H1 (cell line): ENCODE results near the gene ANGPTL2. TPM values are rescaled to one million over a fixed set of nuclear protein-coding genes. Genes with fewer than 3 reads are reported as not detected.

Experiments
- CTCF ChIA-PET: fragments of 300-600 bp; sonication (Branson Sonifier 250); formaldehyde crosslinking; loops from one replicate; lab custom pipeline; 2021; ENCODE audit not compliant: partially characterized antibody; lab: Charles Lee
- POLR2A ChIA-PET: fragments of 300-600 bp; sonication (Branson Sonifier 250); formaldehyde crosslinking; loops from one replicate; lab custom pipeline; 2021; ENCODE audit warnings: inconsistent platforms; ENCODE audit not compliant: partially characterized antibody; lab: Charles Lee
- DNase-seq, 2 experiments: peaks; one replicate each; pipeline versions ENCODE4 v3.0.0 to v3.0.0-alpha.2; 2010 to 2022; ENCODE audit warnings: low spot score in 2 of 2, low read depth in 1 of 2, mixed read lengths in 1 of 2
- FAIRE-seq: peaks from 2 replicates; lab custom pipeline; 2011; peaks lifted over from hg19 to GRCh38; lab: Jason Lieb, UNC
- H2AFZ ChIP-seq: 2 replicates; pipeline ENCODE4 v1.8.1; 2012; ENCODE audit warnings: low read length, inconsistent platforms
- H2AK5ac ChIP-seq: 2 replicates; pipeline ENCODE4 v1.6.1; 2013; ENCODE audit warnings: low read depth, low read length
- H2BK120ac ChIP-seq: replicated peaks from 2 replicates; pipeline ENCODE3; 2013; ENCODE audit warnings: low read depth, low read length, inconsistent platforms
- H2BK12ac ChIP-seq: 2 replicates; pipeline ENCODE4 v1.6.1; 2013; ENCODE audit warnings: low read depth, low read length
- H2BK15ac ChIP-seq: 2 replicates; pipeline ENCODE4 v1.6.1; 2013; ENCODE audit warnings: low read length
- H2BK20ac ChIP-seq: 2 replicates; pipeline ENCODE4 v1.6.1; 2013; ENCODE audit warnings: low read length
- H2BK5ac ChIP-seq: 2 replicates; pipeline ENCODE4 v1.6.1; 2013; ENCODE audit warnings: low read depth, low read length
- H3K14ac ChIP-seq: 2 replicates; pipeline ENCODE4 v1.6.1; 2013; ENCODE audit warnings: inconsistent platforms; ENCODE audit not compliant: insufficient read length
- H3K18ac ChIP-seq: 2 replicates; pipeline ENCODE4 v1.6.1; 2013; ENCODE audit warnings: low read length; ENCODE audit errors: extremely low read depth
- H3K23ac ChIP-seq: 2 replicates; pipeline ENCODE4 v1.6.1; 2013; ENCODE audit warnings: inconsistent platforms; ENCODE audit not compliant: insufficient read length
- H3K23me2 ChIP-seq: 2 replicates; pipeline ENCODE4 v1.6.1; 2013; ENCODE audit warnings: low read depth, low read length
- H3K27ac ChIP-seq: 2 replicates; pipeline ENCODE4 v1.6.1; 2011; ENCODE audit warnings: low read depth, low read length, inconsistent platforms
- H3K27me3 ChIP-seq, 4 experiments: replicated peaks in 1 of 4; 1 replicate in 1 of 4; 2 replicates in 3 of 4; pipeline versions ENCODE4 v1.6.1 to v1.8.1; 2011 to 2013; ENCODE audit warnings: low read length in 3 of 4, mild to moderate bottlenecking in 3 of 4, inconsistent platforms in 2 of 4, mixed read lengths in 2 of 4, moderate library complexity in 1 of 4; ENCODE audit not compliant: control insufficient read depth in 3 of 4, insufficient read depth in 3 of 4; ENCODE audit errors: extremely low read depth in 1 of 4
- H3K36me3 ChIP-seq, 4 experiments: 2 replicates each; pipeline versions ENCODE4 v1.6.1 to v1.8.1; 2011 to 2013; ENCODE audit warnings: mild to moderate bottlenecking in 4 of 4, low read length in 3 of 4, moderate library complexity in 2 of 4, control low read depth in 1 of 4, inconsistent platforms in 1 of 4; ENCODE audit not compliant: insufficient read depth in 4 of 4, control insufficient read depth in 2 of 4
- H3K4ac ChIP-seq: replicated peaks from 2 replicates; pipeline ENCODE3; 2013; ENCODE audit warnings: low read length, low read depth, mixed read lengths, inconsistent platforms; ENCODE audit not compliant: insufficient read length
- H3K4me1 ChIP-seq, 4 experiments: replicated peaks in 1 of 4; 1 replicate in 1 of 4; 2 replicates in 3 of 4; pipeline versions ENCODE4 v1.6.1 to v1.8.1; 2011 to 2013; ENCODE audit warnings: low read length in 3 of 4, inconsistent platforms in 2 of 4, mixed read lengths in 1 of 4; ENCODE audit not compliant: insufficient read depth in 4 of 4, control insufficient read depth in 3 of 4
- H3K4me2 ChIP-seq, 2 experiments: 2 replicates each; pipeline versions ENCODE4 v1.6.1 to v1.8.1; 2011 to 2013; ENCODE audit warnings: low read depth in 2 of 2, low read length in 2 of 2, control low read depth in 1 of 2, inconsistent platforms in 1 of 2, mild to moderate bottlenecking in 1 of 2; ENCODE audit not compliant: insufficient read depth in 1 of 2
- H3K4me3 ChIP-seq, 4 experiments: fragments of 200-600, 300-600 bp in 1 of 4; sonication (generic), shearing (Covaris generic), sonication (Bioruptor Twin) in 1 of 4; 2 replicates each; pipeline versions ENCODE4 v1.5.1 to v1.8.1; 2011 to 2016; ENCODE audit warnings: low read length in 4 of 4, low read depth in 3 of 4, control low read depth in 2 of 4, inconsistent platforms in 2 of 4, mild to moderate bottlenecking in 2 of 4, mixed read lengths in 1 of 4, moderate library complexity in 1 of 4; ENCODE audit not compliant: insufficient read depth in 2 of 4; ENCODE audit errors: extremely low read depth in 1 of 4
- H3K56ac ChIP-seq: replicated peaks from 2 replicates; pipeline ENCODE3; 2013; ENCODE audit warnings: low read depth, mild to moderate bottlenecking, mixed read lengths, low read length, inconsistent platforms; ENCODE audit not compliant: insufficient read length
- H3K79me1 ChIP-seq: 2 replicates; pipeline ENCODE4 v1.6.1; 2013; ENCODE audit warnings: low read depth, low read length, control low read depth
- H3K79me2 ChIP-seq, 2 experiments: 2 replicates each; pipeline versions ENCODE4 v1.6.1 to v1.8.1; 2012 to 2013; ENCODE audit warnings: low read length in 2 of 2, mild to moderate bottlenecking in 2 of 2, inconsistent platforms in 1 of 2; ENCODE audit not compliant: insufficient read depth in 2 of 2, control insufficient read depth in 1 of 2
- H3K9ac ChIP-seq, 4 experiments: replicated peaks in 1 of 4; 1 replicate in 1 of 4; 2 replicates in 3 of 4; pipeline versions ENCODE4 v1.6.1 to v1.8.1; 2011 to 2013; ENCODE audit warnings: low read depth in 3 of 4, low read length in 3 of 4, control low read depth in 2 of 4, mild to moderate bottlenecking in 2 of 4, moderate library complexity in 2 of 4, inconsistent platforms in 1 of 4; ENCODE audit errors: extremely low read depth in 1 of 4
- H3K9me3 ChIP-seq, 2 experiments: 2 replicates each; pipeline versions ENCODE4 v1.6.1 to v1.8.1; 2012 to 2013; ENCODE audit warnings: mild to moderate bottlenecking in 2 of 2, moderate library complexity in 2 of 2, control low read depth in 1 of 2, inconsistent platforms in 1 of 2, low read depth in 1 of 2, low read length in 1 of 2, mixed read lengths in 1 of 2; ENCODE audit not compliant: insufficient read depth in 2 of 2
- H4K20me1 ChIP-seq, 2 experiments: replicated peaks in 1 of 2; 2 replicates each; pipeline versions ENCODE3 to v1.8.1; 2011 to 2013; ENCODE audit warnings: inconsistent platforms in 2 of 2, low read length in 2 of 2, mild to moderate bottlenecking in 1 of 2; ENCODE audit not compliant: insufficient read depth in 2 of 2, control insufficient read depth in 1 of 2
- H4K5ac ChIP-seq: 2 replicates; pipeline ENCODE4 v1.6.1; 2013; ENCODE audit warnings: low read length, low read depth, mixed read lengths, inconsistent platforms; ENCODE audit not compliant: insufficient read length
- H4K8ac ChIP-seq: 2 replicates; pipeline ENCODE4 v1.8.0; 2013; ENCODE audit warnings: mild to moderate bottlenecking, moderate library complexity, low read length, inconsistent platforms; ENCODE audit not compliant: insufficient read depth; ENCODE audit errors: extremely low read depth
- H4K91ac ChIP-seq: replicated peaks from 2 replicates; pipeline ENCODE3; 2013; ENCODE audit warnings: low read length, mixed read lengths, inconsistent platforms; ENCODE audit not compliant: insufficient read length
- CEBPB ChIP-seq: IDR thresholded peaks from 2 replicates; pipeline ENCODE4 v1.6.1; 2012; ENCODE audit warnings: low read depth, low read length
- CTBP2 ChIP-seq: IDR thresholded peaks from 2 replicates; pipeline ENCODE4 v1.7.0; 2011; ENCODE audit warnings: borderline replicate concordance, mild to moderate bottlenecking, moderate library complexity, mixed read lengths, low read length; ENCODE audit not compliant: insufficient read depth, insufficient read length
- EGR1 ChIP-seq: IDR thresholded peaks from 2 replicates; pipeline ENCODE4 v1.6.1; 2011; ENCODE audit warnings: low read depth, low read length, borderline replicate concordance
- EZH2 ChIP-seq: fragments of 200-600 bp; sonication (generic); IDR thresholded peaks from 2 replicates; pipeline ENCODE4 v1.7.1; 2012; ENCODE audit warnings: low read depth, mild to moderate bottlenecking, moderate library complexity, low read length, inconsistent platforms; ENCODE audit not compliant: severe bottlenecking
- KDM5A ChIP-seq: fragments of 200-600 bp; IDR thresholded peaks from 2 replicates; pipeline ENCODE4 v1.7.1; 2012; ENCODE audit warnings: mild to moderate bottlenecking, low read length, inconsistent platforms, mixed read lengths
- NANOG ChIP-seq: IDR thresholded peaks from 2 replicates; pipeline ENCODE4 v1.6.1; 2011; ENCODE audit warnings: low read length, low read depth, mild to moderate bottlenecking, inconsistent platforms; ENCODE audit not compliant: insufficient read depth, poor library complexity, severe bottlenecking
- POLR2A ChIP-seq, 2 experiments: IDR thresholded peaks; 1 replicate in 1 of 2; 2 replicates in 1 of 2; pipeline ENCODE4 v1.6.1; 2011; ENCODE audit warnings: low read depth in 2 of 2, low read length in 2 of 2, mild to moderate bottlenecking in 2 of 2; ENCODE audit errors: control extremely low read depth in 1 of 2
- TAF7 ChIP-seq: optimal IDR thresholded peaks from 2 replicates; pipeline ENCODE3; 2011; ENCODE audit warnings: low read depth, mild to moderate bottlenecking, inconsistent platforms, low read length, moderate library complexity, borderline replicate concordance
- TBP ChIP-seq: IDR thresholded peaks from 2 replicates; pipeline ENCODE4 v1.6.1; 2011; ENCODE audit warnings: low read depth, low read length, improper control_type of control experiment
- YY1 ChIP-seq: IDR thresholded peaks from 2 replicates; pipeline ENCODE4 v1.6.1; 2011; ENCODE audit warnings: low read depth, mild to moderate bottlenecking, low read length
- WGBS, 2 experiments: shearing (Covaris generic) in 1 of 2; methylation state at CpG; one replicate each; pipeline versions ENCODE4 v1.1.6 to v1.1.7; 2013 to 2015; ENCODE audit warnings: low lambda C conversion rate in 2 of 2, mixed read lengths in 2 of 2, inconsistent platforms in 1 of 2, low coverage in 1 of 2, missing lambda C conversion rate in 1 of 2; ENCODE audit not compliant: insufficient replicate concordance in 2 of 2, insufficient coverage in 1 of 2, insufficient read length in 1 of 2; ENCODE audit errors: extremely low coverage in 1 of 2, missing lambda C conversion rate in 1 of 2; 5-methylcytosine and 5-hydroxymethylcytosine counted together
- polyA plus RNA-seq, 7 experiments: library from polyadenylated mRNA; depleted of rRNA in 3 of 7; stranded (reverse) in 5 of 7; unstranded in 2 of 7; fragments of >200 nt in 5 of 7; fragments of 200-250 nt in 2 of 7; gene quantifications; 1 replicate in 5 of 7; 2 replicates in 1 of 7; 4 replicates in 1 of 7; pipeline versions ENCODE4 v1.2.1 to v1.2.3, GENCODE V29; 2011 to 2013; ENCODE audit warnings: missing spikeins in 2 of 7, mixed read lengths in 2 of 7
- total RNA-seq: library from RNA; stranded (reverse); fragmentation: NEBNext Ultra II Directional; extraction: Animal tissue kit (Norgen Biotek cat#: 25700); gene quantifications from 2 replicates; pipeline ENCODE4 v1.2.1, GENCODE V29; 2021
- TF ChIP-seq, protein P1 (sequence below): IDR thresholded peaks from 2 replicates; pipeline ENCODE4 v1.6.1; 2011; ENCODE audit warnings: low read length, improper control_type of control experiment

Gene ANGPTL2
- total and polyA plus RNA-seq, 2 of the 8 experiments (the other 6 are each of a cell fraction or from before 2014, with no cell fraction given): 9.0 to 10.6 TPM

DNA sequence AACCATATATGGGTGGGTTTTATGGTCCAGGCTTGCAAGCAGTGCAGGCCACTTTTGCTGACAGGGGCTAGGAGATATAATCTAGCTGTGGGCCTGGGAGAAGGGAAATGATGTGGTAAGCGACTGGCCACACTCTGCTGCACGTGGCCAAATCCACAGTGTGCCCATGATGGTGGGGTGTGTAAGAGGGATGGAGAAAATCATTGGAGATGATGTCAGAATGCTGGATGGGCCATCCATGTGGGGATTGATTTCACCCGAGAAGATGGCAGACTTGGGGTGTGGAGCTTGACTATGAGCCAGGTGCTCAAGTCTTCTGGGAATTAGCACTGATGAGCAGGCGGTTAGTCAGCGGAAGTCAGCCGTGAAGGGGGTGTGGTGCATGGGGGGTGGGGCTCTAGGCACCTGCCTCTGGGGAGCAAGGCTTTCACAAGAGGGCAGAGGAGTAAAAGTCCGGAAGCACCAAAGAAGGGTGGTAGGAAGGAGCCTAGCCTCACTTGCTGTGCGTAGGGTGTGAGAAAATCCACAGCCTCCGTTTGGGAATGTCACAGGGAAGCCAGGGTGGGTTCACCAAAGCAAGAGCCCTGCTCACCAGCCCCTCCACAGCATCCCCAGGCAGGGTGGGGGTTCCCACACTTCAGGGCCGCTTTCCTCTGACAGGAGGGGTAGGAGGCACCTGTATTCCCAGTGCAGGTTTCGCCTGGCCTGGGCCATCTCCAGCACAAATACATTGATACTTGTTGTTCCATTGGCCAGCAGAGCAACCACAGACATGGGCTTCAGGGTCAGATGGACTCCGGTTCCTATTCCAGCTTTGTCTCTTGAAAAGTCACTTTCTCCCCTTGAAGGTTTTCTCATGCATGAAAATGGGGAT lies 44.5 kb upstream of the ANGPTL2 start:
- no peak overlapping the region for H3K9ac ChIP-seq
- H3K56ac ChIP-seq: no peak overlapping the region
- H3K23ac ChIP-seq: no peak overlapping the region
- H3K27me3 ChIP-seq: no peaks in the 10 kb centered on the region
- H3K36me3 ChIP-seq: no peaks in the 10 kb centered on the region; a peak in 2 of 8 replicates
- TF ChIP-seq POLR2A (IDR thresholded peaks at IDR 0.05; ENCODE audit: control extremely low read depth in 1 of 2, low read depth in 2 of 2, low read length in 2 of 2) (no peak), KDM5A (no peak), CTBP2 (no peak), EZH2 (no peak), EGR1 (no peak), CEBPB (no peak), TAF7 (no peak), TBP (no peak), NANOG (no peak), YY1 (no peak)
- TF ChIP-seq, protein P1, sequence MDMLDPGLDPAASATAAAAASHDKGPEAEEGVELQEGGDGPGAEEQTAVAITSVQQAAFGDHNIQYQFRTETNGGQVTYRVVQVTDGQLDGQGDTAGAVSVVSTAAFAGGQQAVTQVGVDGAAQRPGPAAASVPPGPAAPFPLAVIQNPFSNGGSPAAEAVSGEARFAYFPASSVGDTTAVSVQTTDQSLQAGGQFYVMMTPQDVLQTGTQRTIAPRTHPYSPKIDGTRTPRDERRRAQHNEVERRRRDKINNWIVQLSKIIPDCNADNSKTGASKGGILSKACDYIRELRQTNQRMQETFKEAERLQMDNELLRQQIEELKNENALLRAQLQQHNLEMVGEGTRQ: no peak
- no peak overlapping the region for H4K5ac ChIP-seq
- H3K4me2 ChIP-seq: no peak overlapping the region
- H4K91ac ChIP-seq: no peak overlapping the region
- no peak overlapping the region for H3K4ac ChIP-seq
- H3K9me3 ChIP-seq: no peaks in the 10 kb centered on the region
- POLR2A ChIA-PET: interaction anchor here (0.6 kb wide), 1 partner anchor 17 kb away, joined by 3 read pairs; no protein-coding TSS in a partner anchor
- no peak overlapping the region for H2BK120ac ChIP-seq
- H2BK5ac ChIP-seq: 0 out of 2 replicates have a peak overlapping the region, but pooled peaks have one; percentile 2
- no peaks in the 10 kb centered on the region for H3K79me2 ChIP-seq
- H3K27ac ChIP-seq: no peak overlapping the region
- CTCF ChIA-PET: interaction anchor here (0.6 to 1.8 kb wide), 8 partner anchors 16 to 317 kb away, joined by 3 to 5 read pairs (median 3); no protein-coding TSS in a partner anchor
- 89% methylated on average over 12 of the region's 12 CpGs; no CpG with 5 or more reads in 1 of the 2 experiments for WGBS, 2 experiments
- H2AFZ ChIP-seq: no peak overlapping the region
- H3K4me1 ChIP-seq: peaks cover 0 to 6% (median 1%) of the 10 kb centered on the region in 4 experiments; a peak in 2 of 7 replicates
- no peak overlapping the region for H2BK15ac ChIP-seq
- H4K20me1 ChIP-seq: no peaks in the 10 kb centered on the region
- H3K18ac ChIP-seq: no peak overlapping the region
- H3K4me3 ChIP-seq: no peak overlapping the region
- H3K14ac ChIP-seq: no peak overlapping the region
- H2BK20ac ChIP-seq: no peak overlapping the region
- no peaks in the 10 kb centered on the region for H3K23me2 ChIP-seq
- no peak overlapping the region for H2BK12ac ChIP-seq
- H4K8ac ChIP-seq: no peak overlapping the region
- no peak for FAIRE-seq
- DNase-seq: no peak
- no peaks in the 10 kb centered on the region for H3K79me1 ChIP-seq
- H2AK5ac ChIP-seq: no peak overlapping the region
